HepG2 (cell line): ENCODE data around the gene CLASRP. TPM values are rescaled to one million over a fixed set of nuclear protein-coding genes. Genes with fewer than 3 reads are reported as not detected.
A peak's percentile ranks its signal among the peaks of the same experiment; 100 is the strongest.

ENCODE experiments used
- BCL6 ChIP-seq: IDR thresholded peaks from 2 replicates; pipeline ENCODE4 v1.6.1; 2016; ENCODE audit warnings: missing genetic modification reagents, missing compliant biosample characterization
- EHMT2 ChIP-seq: fragments of 200-600 bp; sonication (generic); IDR thresholded peaks from 2 replicates; pipeline ENCODE4 v1.7.0; 2017; ENCODE audit warnings: antibody characterized with exemption, low read depth, low read length, borderline replicate concordance
- FOSL1 ChIP-seq: sonication (generic); formaldehyde crosslinking; IDR thresholded peaks from 2 replicates; pipeline ENCODE4 v1.9.0; 2021; ENCODE audit warnings: missing genetic modification reagents, borderline replicate concordance
- HNF4G ChIP-seq, 2 experiments: sonication (generic) in 1 of 2; formaldehyde crosslinking in 1 of 2; IDR thresholded peaks; 2 replicates each; pipeline versions ENCODE4 v1.4.0 to v1.6.1; 2011 to 2020; ENCODE audit warnings: borderline replicate concordance in 2 of 2, low read depth in 2 of 2, mild to moderate bottlenecking in 2 of 2, low read length in 1 of 2, missing genetic modification reagents in 1 of 2, moderate library complexity in 1 of 2
- MEIS2 ChIP-seq: sonication (generic); formaldehyde crosslinking; IDR thresholded peaks from 2 replicates; pipeline ENCODE4 v1.9.0; 2021; ENCODE audit warnings: mild to moderate bottlenecking, missing genetic modification reagents
- MLXIP ChIP-seq: sonication (generic); formaldehyde crosslinking; IDR thresholded peaks from 2 replicates; pipeline ENCODE4 v1.9.0; 2021; ENCODE audit warnings: missing genetic modification reagents, borderline replicate concordance
- PHF8 ChIP-seq: sonication (generic); formaldehyde crosslinking; IDR thresholded peaks from 2 replicates; pipeline ENCODE4 v1.5.0; 2020; ENCODE audit warnings: missing genetic modification reagents
- RBFOX2 ChIP-seq: fragments of 200-400 bp; formaldehyde crosslinking; IDR thresholded peaks from 2 replicates; pipeline ENCODE4 v1.6.1; 2017; ENCODE audit warnings: low read depth, mild to moderate bottlenecking, low read length
- SNRNP70 ChIP-seq: fragments of 200-400 bp; formaldehyde crosslinking; IDR thresholded peaks from 2 replicates; pipeline ENCODE4 v1.6.1; 2017; ENCODE audit warnings: mild to moderate bottlenecking, low read depth, low read length, moderate library complexity
- TEAD3 ChIP-seq: optimal IDR thresholded peaks from 2 replicates; pipeline ENCODE3; 2016; ENCODE audit warnings: borderline replicate concordance
- ZFP90 ChIP-seq: sonication (generic); formaldehyde crosslinking; IDR thresholded peaks from 2 replicates; pipeline ENCODE4 v1.8.0; 2022; ENCODE audit warnings: missing genetic modification reagents, mild to moderate bottlenecking, inconsistent platforms, borderline replicate concordance
- ZNF605 ChIP-seq: sonication (generic); formaldehyde crosslinking; IDR thresholded peaks from 2 replicates; pipeline ENCODE4 v1.8.0; 2022; ENCODE audit warnings: mild to moderate bottlenecking, missing genetic modification reagents
- ZNF776 ChIP-seq: sonication (generic); formaldehyde crosslinking; IDR thresholded peaks from 2 replicates; pipeline ENCODE4 v1.4.0; 2020; ENCODE audit warnings: mild to moderate bottlenecking, missing genetic modification reagents
- polyA plus RNA-seq, 8 experiments: library from polyadenylated mRNA; depleted of rRNA in 3 of 8; stranded (reverse) in 7 of 8; unstranded in 1 of 8; fragments of >200 nt; fragmentation: Illumina TruSeq in 4 of 8; extraction: Trizol in 4 of 8; gene quantifications; 2 replicates each; pipeline versions ENCODE4 v1.2.1 to v1.2.3, GENCODE V29; 2011 to 2016; ENCODE audit warnings: low read depth in 4 of 8, missing spikeins in 1 of 8, mixed read lengths in 1 of 8; ENCODE audit not compliant: insufficient read depth in 1 of 8
- total RNA-seq, 5 experiments: library from RNA; depleted of rRNA; stranded (reverse); fragments of >200 nt; fragmentation: Illumina TruSeq; extraction: Trizol; gene quantifications; 2 replicates each; pipeline ENCODE4 v1.2.3, GENCODE V29; 2016; ENCODE audit warnings: low read depth in 1 of 5
- TF ChIP-seq, protein P1 (sequence below): sonication (generic); formaldehyde crosslinking; IDR thresholded peaks from 2 replicates; pipeline ENCODE4 v1.8.1; 2022; ENCODE audit warnings: low read depth, mild to moderate bottlenecking, missing genetic modification reagents
- TF ChIP-seq, protein P2 (sequence below): sonication (generic); formaldehyde crosslinking; conservative IDR thresholded peaks from 2 replicates; pipeline ENCODE4 v1.4.0; 2020; ENCODE audit warnings: missing genetic modification reagents
- TF ChIP-seq, protein P3 (sequence below): sonication (generic); formaldehyde crosslinking; IDR thresholded peaks from 2 replicates; pipeline ENCODE4 v1.8.0; 2022; ENCODE audit warnings: missing genetic modification reagents, mild to moderate bottlenecking, inconsistent platforms, borderline replicate concordance
- TF ChIP-seq, protein P4 (sequence below): sonication (generic); formaldehyde crosslinking; IDR thresholded peaks from 2 replicates; pipeline ENCODE4 v1.4.0; 2020; ENCODE audit warnings: missing genetic modification reagents

Gene CLASRP
- total and polyA plus RNA-seq, 2 of the 13 experiments (the other 11 are each of a cell fraction or from before 2014, with no cell fraction given): 32.0 to 51.4 TPM

- TF ChIP-seq, protein P1, sequence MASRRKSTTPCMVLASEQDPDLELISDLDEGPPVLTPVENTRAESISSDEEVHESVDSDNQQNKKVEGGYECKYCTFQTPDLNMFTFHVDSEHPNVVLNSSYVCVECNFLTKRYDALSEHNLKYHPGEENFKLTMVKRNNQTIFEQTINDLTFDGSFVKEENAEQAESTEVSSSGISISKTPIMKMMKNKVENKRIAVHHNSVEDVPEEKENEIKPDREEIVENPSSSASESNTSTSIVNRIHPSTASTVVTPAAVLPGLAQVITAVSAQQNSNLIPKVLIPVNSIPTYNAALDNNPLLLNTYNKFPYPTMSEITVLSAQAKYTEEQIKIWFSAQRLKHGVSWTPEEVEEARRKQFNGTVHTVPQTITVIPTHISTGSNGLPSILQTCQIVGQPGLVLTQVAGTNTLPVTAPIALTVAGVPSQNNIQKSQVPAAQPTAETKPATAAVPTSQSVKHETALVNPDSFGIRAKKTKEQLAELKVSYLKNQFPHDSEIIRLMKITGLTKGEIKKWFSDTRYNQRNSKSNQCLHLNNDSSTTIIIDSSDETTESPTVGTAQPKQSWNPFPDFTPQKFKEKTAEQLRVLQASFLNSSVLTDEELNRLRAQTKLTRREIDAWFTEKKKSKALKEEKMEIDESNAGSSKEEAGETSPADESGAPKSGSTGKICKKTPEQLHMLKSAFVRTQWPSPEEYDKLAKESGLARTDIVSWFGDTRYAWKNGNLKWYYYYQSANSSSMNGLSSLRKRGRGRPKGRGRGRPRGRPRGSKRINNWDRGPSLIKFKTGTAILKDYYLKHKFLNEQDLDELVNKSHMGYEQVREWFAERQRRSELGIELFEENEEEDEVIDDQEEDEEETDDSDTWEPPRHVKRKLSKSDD: no peak
- TF ChIP-seq ZNF776 (CRISPR knock-in tag) (0 out of 2 replicates have a peak, but pooled peaks have one; percentile 62), HNF4G (IDR thresholded peaks at IDR 0.05; ENCODE audit: borderline replicate concordance, low read depth, low read length) (no peak), HNF4G (CRISPR knock-in tag; IDR thresholded peaks at IDR 0.05; ENCODE audit: borderline replicate concordance, low read depth) (peak; percentile 58; the same call in 1 of the 2 replicates), MLXIP (CRISPR knock-in tag) (0 out of 2 replicates have a peak, but pooled peaks have one; percentile 43), TEAD3 (CRISPR knock-in tag) (peak; percentile 4), MEIS2 (CRISPR knock-in tag) (0 out of 2 replicates have a peak, but pooled peaks have one; percentile 14), ZNF605 (CRISPR knock-in tag) (peak; percentile 55; the same call in 1 of the 2 replicates), RBFOX2 (peak; percentile 99), FOSL1 (no peak), SNRNP70 (no peak), BCL6 (CRISPR knock-in tag) (peak; percentile 22; the same call in 1 of the 2 replicates), EHMT2 (no peak), PHF8 (peak; percentile 99), ZFP90 (CRISPR knock-in tag) (0 out of 2 replicates have a peak, but pooled peaks have one; percentile 75)
- TF ChIP-seq, protein P2, sequence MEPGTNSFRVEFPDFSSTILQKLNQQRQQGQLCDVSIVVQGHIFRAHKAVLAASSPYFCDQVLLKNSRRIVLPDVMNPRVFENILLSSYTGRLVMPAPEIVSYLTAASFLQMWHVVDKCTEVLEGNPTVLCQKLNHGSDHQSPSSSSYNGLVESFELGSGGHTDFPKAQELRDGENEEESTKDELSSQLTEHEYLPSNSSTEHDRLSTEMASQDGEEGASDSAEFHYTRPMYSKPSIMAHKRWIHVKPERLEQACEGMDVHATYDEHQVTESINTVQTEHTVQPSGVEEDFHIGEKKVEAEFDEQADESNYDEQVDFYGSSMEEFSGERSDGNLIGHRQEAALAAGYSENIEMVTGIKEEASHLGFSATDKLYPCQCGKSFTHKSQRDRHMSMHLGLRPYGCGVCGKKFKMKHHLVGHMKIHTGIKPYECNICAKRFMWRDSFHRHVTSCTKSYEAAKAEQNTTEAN: 0 out of 2 replicates have a peak, but pooled peaks have one; percentile 28
- TF ChIP-seq, protein P3, sequence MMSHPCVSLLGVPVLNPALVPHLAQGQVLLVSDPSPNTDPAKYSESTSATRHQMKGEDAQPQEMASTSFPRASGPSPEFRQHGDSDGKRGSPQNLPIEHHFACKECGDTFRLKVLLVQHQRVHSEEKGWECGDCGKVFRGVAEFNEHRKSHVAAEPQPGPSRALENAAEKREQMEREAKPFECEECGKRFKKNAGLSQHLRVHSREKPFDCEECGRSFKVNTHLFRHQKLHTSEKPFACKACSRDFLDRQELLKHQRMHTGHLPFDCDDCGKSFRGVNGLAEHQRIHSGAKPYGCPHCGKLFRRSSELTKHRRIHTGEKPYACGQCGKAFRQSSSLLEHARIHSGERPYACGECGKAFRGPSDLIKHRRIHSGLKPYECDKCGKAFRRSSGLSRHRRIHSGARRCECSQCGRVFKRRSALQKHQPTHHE: 0 out of 2 replicates have a peak, but pooled peaks have one; percentile 58
- TF ChIP-seq, protein P4, sequence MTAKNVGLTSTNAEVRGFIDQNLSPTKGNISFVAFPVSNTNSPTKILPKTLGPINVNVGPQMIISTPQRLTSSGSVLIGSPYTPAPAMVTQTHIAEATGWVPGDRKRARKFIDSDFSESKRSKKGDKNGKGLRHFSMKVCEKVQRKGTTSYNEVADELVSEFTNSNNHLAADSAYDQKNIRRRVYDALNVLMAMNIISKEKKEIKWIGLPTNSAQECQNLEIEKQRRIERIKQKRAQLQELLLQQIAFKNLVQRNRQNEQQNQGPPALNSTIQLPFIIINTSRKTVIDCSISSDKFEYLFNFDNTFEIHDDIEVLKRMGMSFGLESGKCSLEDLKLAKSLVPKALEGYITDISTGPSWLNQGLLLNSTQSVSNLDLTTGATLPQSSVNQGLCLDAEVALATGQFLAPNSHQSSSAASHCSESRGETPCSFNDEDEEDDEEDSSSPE (CRISPR knock-in tag): peak; percentile 75
Observed at GRCh38 chr19:45038931-45039893, at the start of gene CLASRP (continued).
